HG03520 (cell line): Measurements from ENCODE around the gene ZNF585A.
"Not testable (repeated sequence)": the region's sequence is repeated elsewhere in the genome, so short reads cannot be mapped to it uniquely, and the experiment has no call there.

ENCODE experiments used
- ATAC-seq: cut with Tn5 transposase; IDR thresholded peaks from one replicate; pipeline ENCODE4 v1.9.1; 2021; ENCODE audit warnings: mild to moderate bottlenecking, moderate library complexity; ENCODE audit not compliant: unreplicated experiment

ZNF585A gene

GRCh38 chr19:37172368-37173366, at the start of gene ZNF585A:
TSS of gene ZNF585A (minus strand) at chr19:37172695. CDS start at chr19:37169910, 2,785 bp downstream.
- peak; percentile 99 for ATAC-seq

- no peak for ATAC-seq
These were observed 48.6 kb upstream of the ZNF585A start for GRCh38 chr19:37221136-37221535.

DNA sequence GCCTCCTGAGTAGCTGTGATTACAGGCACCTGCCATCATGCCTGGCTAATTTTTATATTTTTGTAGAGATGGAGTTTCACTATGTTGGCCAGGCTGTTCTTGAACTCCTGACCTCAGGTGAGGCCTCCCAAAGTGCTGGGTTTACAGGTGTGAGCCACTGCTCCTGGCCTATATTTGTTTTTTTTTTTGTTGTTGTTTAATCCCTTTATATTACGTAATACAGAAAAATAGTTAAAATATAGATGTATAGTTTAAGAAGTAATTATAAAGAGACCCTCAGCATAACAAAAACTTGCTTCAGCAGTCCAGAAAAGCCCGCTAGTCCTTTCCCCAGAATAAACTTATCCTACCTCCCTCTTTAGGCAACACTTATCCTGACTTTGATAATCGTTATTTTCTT, 47.9 kb upstream of the ZNF585A start:
- no peak for ATAC-seq

- ATAC-seq, result no peak
These were observed 46.1 kb upstream of the ZNF585A start for GRCh38 chr19:37218592-37218935.

GRCh38 chr19:37217775-37218591, 45.5 kb upstream of the ZNF585A start, which contains the start of gene ZNF383:
TSS of gene ZNF383 (plus strand) at chr19:37218214. CDS start at chr19:37230454, 12,240 bp downstream.
- ATAC-seq, result peak; percentile 74

GRCh38 chr19:37217480-37217774, 44.9 kb upstream of the ZNF585A start:
- peak; percentile 4 for ATAC-seq

DNA sequence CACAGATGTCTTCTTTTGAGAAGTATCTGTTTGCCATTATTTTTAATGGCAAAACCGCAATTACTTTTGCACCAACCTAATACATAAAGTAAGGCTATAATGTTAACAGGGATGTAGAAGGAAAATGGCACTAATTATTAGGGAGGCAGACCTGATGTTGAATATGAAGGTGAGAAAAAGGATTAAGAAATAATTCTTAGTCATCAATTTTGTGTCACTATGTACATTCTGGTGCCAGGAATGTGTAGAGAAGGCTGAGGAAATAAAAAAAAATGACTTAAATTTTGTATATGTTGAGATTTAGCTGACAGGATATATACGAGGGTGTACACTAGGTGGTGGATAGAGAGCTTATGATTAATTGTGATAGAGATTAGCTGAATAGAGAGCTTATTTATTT, 25.3 kb upstream of the ZNF585A start:
- no peak for ATAC-seq

DNA sequence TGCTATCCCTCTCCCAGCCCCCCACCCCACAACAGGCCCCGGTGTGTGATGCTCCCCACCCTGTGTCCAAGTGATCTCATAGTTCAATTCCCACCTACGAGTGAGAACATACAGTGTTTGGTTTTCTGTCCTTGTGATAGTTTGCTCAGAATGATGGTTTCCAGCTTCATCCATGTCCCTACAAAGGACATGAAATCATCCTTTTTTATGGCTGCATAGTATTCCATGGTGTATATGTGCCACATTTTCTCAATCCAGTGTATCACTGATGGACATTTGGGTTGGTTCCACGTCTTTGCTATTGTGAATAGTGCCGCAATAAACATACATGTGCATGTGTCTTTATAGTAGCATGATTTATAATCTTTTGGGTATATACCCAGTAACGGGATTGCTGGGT, 24.6 kb upstream of the ZNF585A start:
- ATAC-seq, result not testable (repeated sequence)

GRCh38 chr19:37195248-37195647, 22.8 kb upstream of the ZNF585A start:
- ATAC-seq, result not testable (repeated sequence)

DNA sequence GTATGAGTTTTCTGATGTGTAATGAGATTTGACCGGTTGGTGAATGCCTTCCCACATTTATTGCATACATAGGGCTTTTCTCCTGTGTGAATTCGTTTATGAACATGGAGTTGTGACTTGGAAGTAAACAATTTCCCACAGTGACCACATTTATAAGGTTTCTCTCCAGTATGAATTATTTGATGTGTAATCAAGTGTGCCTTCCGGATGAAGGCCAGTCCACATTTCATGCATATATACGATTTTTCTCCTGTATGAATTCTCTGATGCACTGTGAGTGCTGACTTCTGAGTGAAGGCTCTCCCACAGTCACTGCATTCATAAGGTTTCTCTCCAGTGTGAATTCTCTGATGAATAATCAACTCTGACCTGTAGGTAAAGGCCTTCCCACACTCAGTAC, 13.6 kb upstream of the ZNF585A start:
- not testable (repeated sequence) for ATAC-seq

DNA sequence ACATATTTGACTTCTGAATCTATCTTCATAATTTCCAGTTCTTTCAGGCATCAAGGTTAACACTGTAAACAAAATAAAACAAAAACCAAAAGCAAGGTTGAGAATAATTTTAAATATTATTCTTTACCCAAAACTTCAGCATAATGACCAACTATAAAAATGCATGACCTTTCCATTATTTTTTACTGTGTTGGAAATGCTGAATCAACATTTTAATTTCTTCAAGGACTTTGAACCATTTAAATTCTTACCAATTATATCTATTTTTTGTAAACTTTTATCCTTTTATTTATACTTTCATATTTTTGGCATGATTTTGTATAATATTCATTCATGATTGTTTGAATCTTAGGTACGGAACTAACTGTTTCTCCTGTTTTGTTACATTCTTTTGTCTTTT, 6.9 kb downstream of the ZNF585A start:
- ATAC-seq, result no peak

GRCh38 chr19:37160153-37160552, 12.3 kb downstream of the ZNF585A start:
- ATAC-seq, result no peak

DNA sequence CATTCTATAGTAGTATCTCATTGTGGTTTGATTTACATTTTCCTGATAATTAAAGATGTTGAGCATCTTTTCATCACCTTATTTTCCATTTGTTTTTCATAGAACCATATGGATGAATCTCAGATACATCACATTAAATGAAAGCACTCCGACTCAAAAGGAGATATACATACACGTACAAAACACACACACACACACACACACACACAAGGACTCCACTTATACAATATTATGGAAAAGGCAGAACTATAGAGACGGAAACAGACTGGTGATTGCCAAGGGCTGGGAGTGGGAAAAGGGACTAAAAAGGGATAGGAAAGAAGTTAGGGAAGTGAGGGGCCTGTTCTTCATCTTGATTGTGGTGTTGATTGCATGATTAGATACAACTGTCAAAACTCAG, 24.3 kb downstream of the ZNF585A start:
- ATAC-seq, result no peak

- ATAC-seq, result no peak
These were observed 36.4 kb downstream of the ZNF585A start for GRCh38 chr19:37136111-37136510.

DNA sequence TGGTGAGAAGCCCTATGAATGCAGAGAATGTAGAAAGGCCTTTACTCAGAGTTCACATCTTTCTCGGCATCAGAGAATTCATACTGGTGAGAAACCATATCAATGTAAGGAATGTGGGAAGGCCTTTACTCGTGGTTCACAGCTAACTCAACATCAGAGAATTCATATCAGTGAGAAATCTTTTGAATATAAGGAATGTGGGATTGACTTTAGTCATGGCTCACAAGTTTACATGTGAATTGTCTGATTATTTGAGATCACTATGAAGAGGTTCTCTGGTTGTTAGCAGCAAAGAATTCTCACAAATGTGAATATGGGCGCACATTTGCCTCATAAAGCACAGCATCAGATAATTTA, 43.7 kb downstream of the ZNF585A start:
- ATAC-seq, result no peak

GRCh38 chr19:37127999-37128820, 44.3 kb downstream of the ZNF585A start:
- ATAC-seq, result no peak

GRCh38 chr19:37122093-37122492, 50.4 kb downstream of the ZNF585A start:
- not testable (repeated sequence) for ATAC-seq

- ATAC-seq, result no peak
These were observed 58.5 kb downstream of the ZNF585A start for GRCh38 chr19:37114001-37114400.

GRCh38 chr19:37111753-37112152, 60.7 kb downstream of the ZNF585A start:
- not testable (repeated sequence) for ATAC-seq

- not testable (repeated sequence) for ATAC-seq
These were observed 68.4 kb downstream of the ZNF585A start for GRCh38 chr19:37104135-37104534.

- ATAC-seq, result no peak
These were observed 73.9 kb downstream of the ZNF585A start for GRCh38 chr19:37098570-37098969.
